HL-60/S4 treated with retinoic acid at 250 ng/mL for 4 days and 3 days (cell line): Measurements from ENCODE around the gene SNX9.
"Not testable (repeated sequence)": the region's sequence is repeated elsewhere in the genome, so short reads cannot be mapped to it uniquely, and the experiment has no call there.

Experiments
- in situ Hi-C: fragments of 300-500 bp; cut with MboI; formaldehyde crosslinking; loops from 2 replicates; pipeline ENCODE4 v1.7.0; 2022; ENCODE audit warnings: low sequenced_read_pairs

The SNX9 gene

DNA sequence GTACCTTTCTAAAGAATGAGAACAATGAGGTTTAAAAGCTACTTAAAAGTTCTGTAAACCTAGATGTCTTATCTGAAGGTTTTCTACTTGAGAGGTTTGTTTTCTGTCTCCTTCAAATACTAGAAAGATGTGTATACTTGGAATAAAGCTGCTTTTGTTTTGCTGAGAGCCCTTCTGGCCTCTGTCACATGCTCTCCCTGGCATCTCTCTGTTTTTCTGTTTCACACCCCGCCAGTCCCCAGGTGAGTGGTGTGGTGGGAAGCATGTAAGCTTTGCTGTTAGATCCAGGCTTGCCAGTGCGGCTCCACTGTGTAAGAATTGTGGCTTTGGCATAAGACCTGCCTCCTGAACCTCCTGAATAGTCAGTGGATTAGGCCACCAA lies 56.8 kb downstream of the SNX9 start:
- in situ Hi-C loops: loop anchor here (10.0 kb wide), 1 partner anchor 125 kb away; no protein-coding TSS in a partner anchor

DNA sequence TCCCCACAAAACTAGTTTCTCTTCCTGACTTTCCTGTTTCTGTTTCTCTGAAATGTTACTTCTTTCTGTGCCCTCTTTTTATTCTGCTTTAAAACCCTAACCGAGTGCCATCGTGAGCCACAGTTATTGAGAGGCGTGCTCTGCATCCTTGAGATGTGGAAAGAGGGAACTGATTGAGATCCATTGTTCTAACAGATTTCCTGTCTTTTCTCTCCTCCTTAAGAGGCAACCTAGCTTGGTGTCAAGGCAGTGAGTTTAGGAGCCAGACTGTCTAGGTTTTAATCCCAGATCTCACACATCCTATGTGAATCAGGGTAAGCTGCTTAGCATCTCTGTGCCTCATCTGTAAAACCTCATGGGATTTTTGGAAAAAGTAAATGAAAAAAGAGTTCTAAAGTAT lies 57.5 kb downstream of the SNX9 start:
- in situ Hi-C loops: no loop called here

DNA sequence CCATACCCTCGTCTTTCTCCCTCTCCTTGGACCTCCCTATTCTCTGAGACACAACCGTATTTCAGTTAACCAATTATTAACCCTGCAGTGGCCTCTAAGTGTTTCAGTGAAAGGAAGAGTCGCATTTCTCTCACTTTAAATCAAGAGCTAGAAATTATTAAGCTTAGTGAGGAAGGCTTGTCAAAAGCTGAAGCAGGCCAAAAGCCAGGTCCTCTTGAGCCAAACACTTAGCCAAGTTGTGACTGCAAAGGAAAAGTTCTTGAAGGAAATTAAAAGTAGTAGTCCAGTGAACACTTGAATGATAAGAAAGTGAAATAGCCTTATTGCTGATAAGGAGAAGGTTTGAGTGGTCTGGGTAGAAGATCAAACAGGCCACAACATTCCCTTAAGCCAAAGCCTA lies 58.3 kb downstream of the SNX9 start:
- in situ Hi-C loops: no loop called here

DNA sequence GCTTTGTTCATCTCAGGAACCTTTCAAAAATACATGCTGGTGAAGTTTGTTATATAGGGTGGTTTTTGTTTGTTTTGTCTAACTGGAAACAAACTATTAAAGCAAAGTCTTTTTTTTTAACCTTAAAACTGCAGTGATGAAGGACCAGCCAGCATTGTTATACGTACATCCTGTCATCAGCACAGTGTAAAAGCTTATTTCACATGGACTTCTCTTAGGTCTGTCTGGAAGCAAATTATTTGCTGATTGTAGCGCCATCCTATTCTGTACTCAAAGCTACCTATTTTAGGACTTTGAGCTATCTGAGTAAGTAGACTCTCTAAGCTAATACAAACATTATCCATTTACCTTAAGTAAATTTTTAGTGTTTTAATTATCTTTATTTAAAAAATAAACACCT lies 61.7 kb downstream of the SNX9 start:
- in situ Hi-C loops: no loop called here

DNA sequence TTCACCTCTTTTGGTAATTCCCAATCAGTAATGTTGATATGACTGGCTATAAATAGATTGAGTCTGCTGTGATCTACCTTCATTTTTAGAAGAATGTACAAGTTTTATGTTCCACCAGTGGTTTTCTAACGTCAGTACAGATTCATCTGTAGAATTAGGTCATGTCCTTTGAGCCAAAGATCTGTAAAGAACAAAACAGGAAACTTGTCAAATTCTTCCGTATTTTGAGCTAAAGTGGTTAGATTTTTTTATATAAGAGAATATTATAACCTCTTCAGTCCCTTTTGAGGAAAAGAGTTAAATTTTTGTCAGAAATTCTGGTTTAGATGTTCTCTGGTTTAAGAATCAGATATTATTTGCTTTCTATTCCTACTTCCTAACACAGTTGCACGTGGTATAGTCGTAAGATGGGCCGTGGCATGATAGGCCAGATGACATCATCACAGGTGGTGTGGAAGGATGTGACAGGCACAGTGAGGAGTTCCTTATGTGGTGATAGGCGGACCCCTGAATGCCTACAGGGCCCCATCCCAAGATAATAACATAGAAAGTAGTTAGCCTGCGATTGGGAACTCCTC lies 62.3 kb downstream of the SNX9 start:
- in situ Hi-C loops: no loop called here

DNA sequence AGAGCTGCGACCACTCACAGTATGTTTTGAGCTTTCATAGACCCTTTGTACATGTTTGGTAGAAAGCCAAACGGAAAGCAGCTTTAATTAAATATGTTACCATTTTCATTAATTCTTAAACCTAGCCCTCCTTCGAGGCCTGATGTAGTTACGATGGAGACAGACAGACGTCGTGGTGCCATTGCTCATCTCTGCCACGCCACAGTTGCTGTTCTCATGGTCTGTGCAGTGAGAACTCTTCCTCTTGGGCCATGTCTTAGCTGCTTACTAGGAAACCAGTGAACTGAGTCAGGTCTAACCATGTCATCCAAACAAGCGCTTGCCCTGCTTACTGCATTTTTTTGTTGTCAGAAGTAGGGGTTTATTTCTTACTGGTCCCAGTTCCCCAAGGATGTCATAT lies 62.8 kb downstream of the SNX9 start:
- in situ Hi-C loops: no loop called here

DNA sequence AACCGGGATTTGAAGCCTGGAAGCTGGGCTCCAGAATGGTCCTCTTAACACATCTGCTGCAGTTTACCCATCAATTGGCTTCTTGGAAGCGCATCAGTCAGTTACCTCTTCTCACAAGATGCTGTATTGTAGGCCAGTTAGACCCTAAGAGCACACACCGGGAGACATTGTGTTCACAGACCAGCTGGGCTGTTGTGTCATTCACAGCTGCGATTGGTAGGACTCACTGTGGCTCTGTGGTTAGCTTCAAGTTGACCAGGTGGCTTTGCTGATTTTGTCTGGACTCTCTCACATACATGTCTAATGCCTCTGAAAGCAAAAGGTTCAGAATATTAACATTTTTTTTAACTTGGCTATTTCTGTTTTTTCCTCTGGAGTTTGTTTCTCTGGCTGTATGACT lies 64.8 kb downstream of the SNX9 start:
- in situ Hi-C loops: no loop called here

DNA sequence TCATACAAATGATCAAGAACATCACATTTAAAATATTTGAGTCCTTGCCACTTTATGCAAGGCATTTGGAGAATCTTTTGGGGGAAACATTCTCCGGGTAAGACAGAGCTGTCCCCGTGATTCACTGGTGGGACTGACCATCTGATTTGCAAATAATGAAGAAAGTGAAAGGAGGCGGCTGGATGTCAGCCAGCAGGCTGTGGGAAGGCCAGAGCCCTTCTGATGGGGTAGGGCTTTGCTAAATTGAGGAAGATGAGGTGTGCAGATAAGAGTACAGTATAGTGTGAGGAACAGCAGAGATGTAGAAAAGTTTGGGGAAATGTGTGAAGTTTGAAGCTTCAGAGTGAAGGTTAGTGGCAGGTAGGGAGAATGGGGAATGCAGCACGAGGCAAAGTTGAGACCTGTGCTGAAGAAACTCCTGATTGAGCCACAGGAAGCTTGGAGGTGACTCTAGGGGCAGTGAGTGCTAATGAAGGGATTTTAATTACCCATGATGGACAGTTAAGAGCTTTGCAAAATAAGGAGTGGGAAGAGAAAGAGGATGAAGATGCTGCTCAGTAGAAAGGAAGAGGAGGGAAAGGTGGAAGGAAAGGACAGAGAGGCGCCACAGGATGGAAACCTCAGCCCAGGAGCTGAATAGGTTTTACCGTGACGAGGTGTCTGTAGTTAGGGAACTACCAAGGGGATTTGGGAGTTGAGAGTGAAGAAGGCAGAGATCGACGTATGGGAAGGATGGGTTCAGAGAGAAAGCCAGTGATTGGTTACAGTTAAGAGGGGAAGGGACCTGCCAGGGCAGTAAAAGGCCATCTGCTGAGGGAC lies 68.7 kb downstream of the SNX9 start:
- in situ Hi-C loops: no loop called here

DNA sequence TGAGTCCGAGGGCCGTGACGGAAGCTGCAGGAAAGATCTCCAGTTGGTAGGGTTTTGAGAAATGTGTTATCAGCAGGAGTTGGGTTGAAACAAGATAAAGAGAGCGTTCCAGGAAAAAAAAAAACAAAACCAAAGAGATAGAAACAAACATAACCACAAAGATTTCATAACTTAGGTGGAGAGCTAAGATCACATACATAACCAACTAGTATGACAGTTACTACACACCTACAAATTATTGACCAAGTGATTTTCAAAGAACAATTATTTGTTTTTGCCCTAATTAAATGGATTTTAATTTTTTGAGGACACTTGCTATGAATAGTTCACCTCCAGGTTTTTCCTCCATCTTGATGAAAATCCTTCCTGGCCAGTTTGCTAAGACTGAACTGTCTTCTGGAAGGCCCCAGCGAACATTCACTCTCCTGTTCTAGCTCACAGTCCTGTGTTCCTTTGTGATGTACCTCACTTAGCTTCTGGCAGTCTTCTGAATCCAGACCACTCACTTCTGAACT lies 69.4 kb downstream of the SNX9 start:
- in situ Hi-C loops: no loop called here

DNA sequence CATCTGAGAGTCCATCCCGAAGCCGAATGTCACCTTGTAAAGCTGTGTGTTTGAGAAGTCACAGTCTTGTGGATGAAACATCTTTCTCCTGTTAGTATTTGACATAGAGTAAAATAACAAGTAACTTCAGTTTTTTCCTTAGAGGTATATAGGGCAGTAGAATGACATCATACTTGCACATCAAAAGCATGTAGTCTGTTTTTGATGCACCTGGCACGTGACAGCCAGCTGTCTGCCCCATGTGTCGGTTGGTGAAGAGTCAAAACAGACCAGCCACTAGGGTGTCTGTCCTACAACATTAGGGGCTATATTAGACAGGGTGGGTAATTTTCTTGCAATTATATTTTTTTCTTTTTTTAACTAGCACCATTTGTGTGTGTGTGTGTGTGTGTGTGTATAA lies 70.2 kb downstream of the SNX9 start:
- in situ Hi-C loops: no loop called here

DNA sequence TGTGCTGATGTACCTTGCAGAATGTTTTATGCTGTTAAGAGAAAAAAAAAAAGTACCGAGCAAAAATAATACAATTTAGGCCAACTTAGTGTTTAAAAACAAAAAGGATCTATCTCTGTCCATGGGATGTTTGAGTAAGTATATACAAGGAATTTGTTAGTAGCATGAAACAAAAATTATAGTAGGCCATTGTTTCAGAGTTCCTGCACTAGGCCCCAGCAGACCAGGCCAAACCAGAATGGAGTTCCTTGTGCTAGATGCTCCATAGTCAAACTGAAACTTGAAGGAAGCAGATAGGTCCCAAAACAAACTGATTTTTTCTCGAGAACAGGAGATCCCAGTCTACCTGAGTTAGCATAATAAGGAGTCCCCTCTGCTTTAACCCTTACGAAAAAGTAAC lies 72.5 kb downstream of the SNX9 start:
- in situ Hi-C loops: no loop called here

DNA sequence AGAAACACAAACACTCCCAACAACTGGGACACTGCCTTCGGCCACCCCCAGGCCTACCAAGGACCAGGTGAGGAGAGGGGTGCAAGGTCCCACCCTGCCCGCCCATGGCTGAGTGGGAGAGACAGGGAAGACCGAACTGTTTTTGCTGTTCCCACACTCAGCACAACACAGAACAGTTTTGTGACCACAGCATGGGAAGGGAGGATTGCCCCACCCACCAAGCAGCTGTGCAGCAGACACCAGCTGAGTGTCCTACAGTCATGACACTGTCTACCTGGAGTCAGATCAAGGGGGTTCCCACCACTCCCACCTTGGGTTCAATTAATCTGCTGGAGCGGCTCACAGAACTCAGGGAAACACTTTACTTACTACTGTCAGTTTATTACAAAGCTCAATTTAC lies 73.9 kb downstream of the SNX9 start:
- in situ Hi-C loops: no loop called here

DNA sequence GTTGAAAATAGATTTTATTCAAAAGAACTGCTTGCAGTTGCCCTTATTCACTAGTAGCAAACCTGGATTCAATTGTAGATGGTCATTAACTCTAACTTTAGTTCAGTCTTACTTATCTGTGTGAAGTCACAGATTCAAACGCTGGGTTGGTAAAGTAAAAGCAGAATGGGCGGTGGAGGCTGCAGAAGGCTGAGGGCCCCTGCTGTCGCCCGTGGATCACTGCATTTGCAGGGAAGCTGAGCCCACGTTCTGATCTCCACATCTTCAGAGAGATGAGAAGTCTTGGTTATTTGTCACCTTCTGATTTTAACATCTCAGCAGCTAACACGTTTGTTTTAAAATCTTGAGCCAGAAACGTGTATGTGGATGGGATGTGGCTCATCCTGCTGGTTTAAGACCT lies 75.1 kb downstream of the SNX9 start:
- in situ Hi-C loops: no loop called here

DNA sequence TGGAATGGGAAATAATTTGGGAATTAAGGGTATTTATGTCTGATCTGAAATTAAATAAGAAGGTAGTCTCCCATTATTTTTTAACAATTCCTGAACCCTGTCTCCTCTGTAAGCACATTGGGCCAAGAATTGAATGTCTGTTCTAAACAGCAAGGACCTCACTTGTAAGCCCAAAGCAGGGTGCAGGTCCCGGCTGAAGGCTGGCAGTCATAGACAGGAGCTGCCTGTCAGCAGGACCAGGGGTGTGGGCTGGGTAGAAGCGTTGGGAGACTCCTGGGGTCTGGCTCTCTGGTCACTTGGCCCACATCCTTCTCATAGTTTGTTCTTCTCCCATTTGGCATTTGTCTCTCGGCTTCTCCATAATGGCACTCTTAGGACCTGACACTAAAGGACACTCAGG lies 75.6 kb downstream of the SNX9 start:
- in situ Hi-C loops: no loop called here

DNA sequence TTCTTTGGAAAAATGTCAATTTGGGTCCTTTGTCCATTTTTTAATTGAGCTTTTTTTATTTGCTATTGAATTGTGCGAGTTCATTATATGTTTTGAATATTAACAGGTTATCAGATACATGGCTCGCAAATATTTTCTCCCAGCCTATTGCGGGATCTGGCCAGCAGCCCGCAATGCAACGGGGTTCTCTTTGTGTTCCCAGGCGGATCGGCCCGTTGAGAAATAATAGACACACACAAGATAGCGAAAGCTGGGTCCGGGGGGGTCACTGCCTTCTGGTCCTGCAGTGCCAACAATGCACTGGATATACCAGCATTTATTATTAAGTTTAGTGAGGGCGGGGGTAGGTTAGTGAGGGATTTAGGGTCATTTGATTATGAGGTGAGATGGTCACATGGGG lies 77.2 kb downstream of the SNX9 start:
- in situ Hi-C loops: not testable (repeated sequence)

DNA sequence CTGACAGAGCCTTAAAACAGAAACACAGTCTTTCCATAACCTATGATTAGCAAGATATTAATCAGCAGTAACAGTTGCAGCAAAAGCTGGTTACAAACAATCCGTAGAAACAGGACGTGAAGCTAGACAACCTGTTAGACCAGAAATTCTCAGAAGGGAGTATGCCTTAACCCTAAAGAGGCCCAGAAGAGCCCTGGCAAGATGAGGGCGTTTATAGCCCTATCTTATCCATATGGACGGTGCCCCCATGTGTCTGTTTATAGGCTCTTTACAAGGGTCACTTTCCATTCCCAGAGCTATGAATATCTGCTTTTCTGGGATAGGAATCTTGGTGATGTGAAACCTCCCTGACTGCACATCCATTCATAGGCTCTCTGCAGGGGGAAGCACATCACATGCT lies 77.7 kb downstream of the SNX9 start:
- in situ Hi-C loops: not testable (repeated sequence)

DNA sequence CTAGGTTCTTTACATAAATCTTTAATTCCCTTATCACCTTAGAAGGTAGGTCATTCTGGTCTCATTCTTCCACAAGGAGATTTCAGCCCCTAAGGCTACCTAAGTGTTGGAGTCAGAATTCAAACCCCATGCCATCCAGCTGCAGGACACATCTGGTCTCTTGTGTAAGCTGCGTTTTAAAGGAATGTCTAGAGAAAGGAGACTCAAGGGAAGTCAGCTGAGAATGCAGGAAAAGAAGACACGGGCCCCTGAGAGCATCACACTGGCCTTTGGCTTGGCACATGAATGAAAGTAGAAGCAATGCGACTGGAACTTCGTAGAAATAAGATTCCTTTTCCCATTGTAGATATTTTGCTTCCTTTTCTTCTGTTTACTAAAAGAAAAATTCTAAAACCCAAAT lies 82.0 kb downstream of the SNX9 start:
- in situ Hi-C loops: no loop called here

DNA sequence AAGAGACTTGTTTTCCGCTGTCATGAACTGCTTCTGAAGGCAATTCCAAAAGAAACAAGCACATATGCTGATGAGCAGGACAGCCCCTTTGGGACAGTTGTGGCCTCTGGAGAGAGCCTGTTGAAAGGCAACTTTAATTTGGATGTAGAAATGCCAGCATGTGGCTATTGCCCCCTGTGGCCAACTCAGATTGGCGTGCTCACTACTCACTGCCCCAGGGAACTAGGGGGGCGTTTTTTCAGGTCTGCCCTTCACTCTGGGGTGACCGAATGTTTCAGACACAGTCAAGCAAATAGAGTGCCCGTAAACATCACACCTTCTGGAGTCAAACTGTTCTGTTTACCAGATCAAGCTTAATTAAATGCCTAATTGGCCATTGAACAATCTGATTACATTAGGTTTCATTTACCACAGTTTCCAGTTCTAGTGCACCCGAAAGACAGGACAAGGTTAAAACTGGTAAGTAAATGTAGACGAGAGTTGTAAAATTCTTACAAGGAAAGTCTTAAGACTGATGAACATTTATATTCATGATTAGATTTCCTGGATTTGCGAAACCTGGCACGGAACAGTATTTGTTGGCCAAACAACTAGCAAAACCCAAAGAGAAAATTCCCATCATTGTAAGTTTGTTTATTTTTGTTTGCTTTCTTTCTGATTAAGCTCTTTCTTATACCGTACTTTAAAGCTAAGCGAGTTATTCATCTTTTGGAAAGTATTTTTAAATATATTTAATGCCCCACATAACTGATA lies 82.7 kb downstream of the SNX9 start:
- in situ Hi-C loops: no loop called here

DNA sequence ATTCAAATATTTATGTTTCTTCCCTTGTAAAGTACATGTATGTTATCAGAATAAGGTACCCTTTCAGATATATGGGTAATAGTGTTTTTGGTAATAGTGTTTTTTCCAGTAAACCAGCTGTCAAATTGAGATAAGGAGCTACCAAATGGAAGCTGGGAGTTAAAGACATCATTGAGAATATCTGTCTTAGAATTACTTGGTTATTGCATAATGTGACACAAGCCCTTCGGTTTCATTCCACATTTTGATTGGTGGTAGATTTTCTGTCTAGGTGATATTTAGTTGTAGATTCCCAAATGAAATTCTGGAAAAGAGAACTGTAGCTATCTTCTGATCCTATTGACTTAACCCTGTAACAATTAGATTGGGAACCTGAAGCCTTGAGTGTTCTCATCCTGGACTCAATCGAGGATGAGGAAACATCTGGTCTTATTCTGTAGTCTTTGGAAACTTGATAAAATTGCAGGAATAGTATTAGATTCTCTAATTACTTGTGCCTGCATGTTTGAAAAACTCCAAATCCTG lies 83.6 kb downstream of the SNX9 start:
- in situ Hi-C loops: no loop called here

DNA sequence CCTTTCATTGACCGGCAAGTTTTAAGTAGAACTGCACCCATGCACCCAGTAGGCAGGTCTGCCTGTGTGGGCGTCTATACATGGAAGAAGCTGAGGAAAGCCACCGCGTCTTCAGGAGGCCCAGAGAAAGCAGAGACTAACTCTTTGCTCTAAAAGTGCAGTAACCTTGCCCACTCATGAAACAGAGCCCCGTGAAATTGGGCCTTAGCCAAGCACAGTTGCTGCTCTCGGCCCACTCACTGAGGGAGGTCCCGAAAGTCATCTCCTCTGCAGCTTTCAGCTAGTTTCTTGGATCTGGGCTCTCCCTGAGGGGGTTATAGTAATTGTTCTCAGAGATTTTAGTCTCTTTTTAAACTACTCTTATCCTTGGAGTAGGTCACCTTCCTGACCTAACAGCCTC lies 84.6 kb downstream of the SNX9 start:
- in situ Hi-C loops: no loop called here

DNA sequence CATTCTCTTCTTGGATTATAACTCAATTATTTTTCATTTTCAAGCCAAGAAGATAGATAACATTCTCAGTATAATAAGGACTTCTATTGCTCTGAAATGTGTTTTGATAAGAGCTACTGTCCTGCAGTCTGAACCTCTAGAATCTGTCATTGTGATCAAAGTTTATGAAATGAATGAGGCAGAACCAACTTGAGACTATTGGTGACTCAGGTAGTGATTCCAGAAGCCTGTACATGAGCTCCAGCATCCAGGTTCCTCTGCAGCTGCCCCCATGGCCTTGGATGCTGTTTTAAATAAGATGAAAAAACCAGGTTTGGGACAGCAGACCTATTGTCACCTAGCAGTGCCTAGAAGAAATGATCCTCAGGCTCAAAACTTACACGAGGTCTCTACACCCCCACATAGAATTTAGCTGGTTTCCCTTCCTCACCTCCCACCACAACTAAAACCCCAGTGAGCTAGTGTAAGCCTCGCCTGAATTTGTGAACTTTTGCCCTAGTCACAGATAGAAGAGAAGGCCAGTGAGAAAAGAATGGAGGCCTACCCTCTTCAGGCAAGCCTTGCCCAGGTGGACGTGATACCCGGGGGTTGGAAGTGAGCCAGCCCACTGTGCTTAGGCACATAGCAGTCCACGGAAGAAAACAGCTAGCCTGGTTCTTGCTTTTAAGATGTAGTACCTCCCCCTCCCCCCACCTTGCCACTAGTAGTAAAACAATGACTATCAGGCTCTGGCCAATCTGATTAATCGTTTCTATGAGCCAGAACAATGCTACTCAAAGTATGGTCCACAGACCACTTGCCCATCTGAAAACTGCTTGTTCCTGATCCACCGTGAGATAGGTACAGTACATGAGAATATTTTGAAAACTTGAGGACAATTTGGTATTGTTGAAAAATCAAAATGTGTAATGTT lies 85.6 kb downstream of the SNX9 start:
- in situ Hi-C loops: no loop called here
